ENCODE data around the gene IFIT5.

IFIT5 gene

GRCh38 chr10:89450901-89451300 lies 36.5 kb downstream of the IFIT5 start:
- H3K4me3 ChIP-seq (ENCODE audit: low read length): no peak overlapping the region
- no peak for TF ChIP-seq ZNF274 (IDR thresholded peaks at IDR 0.05; ENCODE audit: low read depth, low read length)

- TF ChIP-seq ZNF274 (IDR thresholded peaks at IDR 0.05; ENCODE audit: low read depth, low read length): no peak
- H3K4me3 ChIP-seq (ENCODE audit: low read length): no peak overlapping the region
Observed at GRCh38 chr10:89452193-89452592, 37.8 kb downstream of the IFIT5 start.

GRCh38 chr10:89454561-89455347 lies 40.4 kb downstream of the IFIT5 start:
- TF ChIP-seq ZNF274 (IDR thresholded peaks at IDR 0.05; ENCODE audit: low read depth, low read length): no peak
- H3K4me3 ChIP-seq (ENCODE audit: low read length): no peak overlapping the region

GRCh38 chr10:89458291-89458690 lies 43.9 kb downstream of the IFIT5 start:
- H3K4me3 ChIP-seq (ENCODE audit: low read length): no peak overlapping the region
- no peak for TF ChIP-seq ZNF274 (IDR thresholded peaks at IDR 0.05; ENCODE audit: low read depth, low read length)

- TF ChIP-seq ZNF274 (IDR thresholded peaks at IDR 0.05; ENCODE audit: low read depth, low read length): no peak
- no peak overlapping the region for H3K4me3 ChIP-seq (ENCODE audit: low read length)
Observed at GRCh38 chr10:89458784-89459183, 44.4 kb downstream of the IFIT5 start.

GRCh38 chr10:89463846-89464537 lies 49.6 kb downstream of the IFIT5 start:
- no peak overlapping the region for H3K4me3 ChIP-seq (ENCODE audit: low read length)
- no peak for TF ChIP-seq ZNF274 (IDR thresholded peaks at IDR 0.05; ENCODE audit: low read depth, low read length)

- TF ChIP-seq ZNF274 (IDR thresholded peaks at IDR 0.05; ENCODE audit: low read depth, low read length): no peak
Observed at GRCh38 chr10:89465196-89465595, 50.8 kb downstream of the IFIT5 start.

GRCh38 chr10:89466599-89467035 lies 52.2 kb downstream of the IFIT5 start:
- no peak for TF ChIP-seq ZNF274 (IDR thresholded peaks at IDR 0.05; ENCODE audit: low read depth, low read length)
- no peak overlapping the region for H3K4me3 ChIP-seq (ENCODE audit: low read length)

More at GRCh38 chr10:89465196-89465595, 50.8 kb downstream of the IFIT5 start:
- no peak overlapping the region for H3K4me3 ChIP-seq (ENCODE audit: low read length)

GRCh38 chr10:89468191-89468965 lies 54.0 kb downstream of the IFIT5 start:
- H3K4me3 ChIP-seq (ENCODE audit: low read length): no peak overlapping the region

GRCh38 chr10:89469517-89469916 lies 55.1 kb downstream of the IFIT5 start:
- TF ChIP-seq ZNF274 (IDR thresholded peaks at IDR 0.05; ENCODE audit: low read depth, low read length): no peak
- H3K4me3 ChIP-seq (ENCODE audit: low read length): no peak overlapping the region

More at GRCh38 chr10:89468191-89468965, 54.0 kb downstream of the IFIT5 start:
- TF ChIP-seq ZNF274 (IDR thresholded peaks at IDR 0.05; ENCODE audit: low read depth, low read length): no peak
